ENCODE measurements around the gene TMEM244. TPM values are rescaled to one million over a fixed set of nuclear protein-coding genes. Genes with fewer than 3 reads are reported as not detected.

Gene TMEM244
- total RNA-seq, 1 experiment from 2014 or later: not detected

DNA sequence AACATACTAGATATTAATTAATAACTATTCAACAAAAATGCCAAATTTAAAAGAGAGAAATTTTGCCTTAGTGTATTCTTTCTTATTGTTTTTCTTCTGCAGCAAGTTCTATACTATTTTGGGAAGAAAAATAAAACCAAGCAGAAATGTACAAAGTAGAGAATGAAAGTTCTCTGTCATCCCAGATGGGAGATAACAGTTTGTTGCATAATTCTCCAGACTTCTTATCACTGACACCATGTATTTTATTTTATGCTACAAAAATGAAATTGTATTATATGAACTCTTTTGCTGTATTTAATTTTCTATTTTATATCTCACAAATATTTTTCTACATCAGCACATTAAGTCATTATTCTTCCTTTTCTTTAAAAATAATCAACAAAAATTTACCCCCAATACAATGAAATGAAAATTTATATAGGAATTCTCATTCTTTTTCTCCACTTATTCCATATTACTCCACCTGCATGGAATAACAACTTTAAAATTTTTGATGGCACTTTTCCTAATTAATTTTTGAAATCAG lies 18.2 kb downstream of the TMEM244 start:
- no peak overlapping the region for H3K27ac Mint-ChIP-seq
- CTCF ChIA-PET: no interaction called here
- no peaks in the 10 kb centered on the region for H3K36me3 Mint-ChIP-seq
- peaks cover 13% of the 10 kb centered on the region for H3K4me1 Mint-ChIP-seq
- TF ChIP-seq FOXK1 (CRISPR knock-in tag; IDR thresholded peaks at IDR 0.05) (no peak), NR3C1 (CRISPR knock-in tag; conservative IDR thresholded peaks at IDR 0.05; ENCODE audit: low read depth) (no peak), JAZF1 (CRISPR knock-in tag; IDR thresholded peaks at IDR 0.05) (no peak), JUN (CRISPR knock-in tag; IDR thresholded peaks at IDR 0.05) (no peak), MYBL2 (CRISPR knock-in tag; IDR thresholded peaks at IDR 0.05) (no peak), PRRX2 (CRISPR knock-in tag; IDR thresholded peaks at IDR 0.05) (no peak), ATF1 (CRISPR knock-in tag; IDR thresholded peaks at IDR 0.05) (no peak), ZNF121 (CRISPR knock-in tag; IDR thresholded peaks at IDR 0.05) (no peak), TCF7 (CRISPR knock-in tag; IDR thresholded peaks at IDR 0.05; ENCODE audit: low read depth) (no peak), ZMAT4 (CRISPR knock-in tag; IDR thresholded peaks at IDR 0.05) (no peak), NFATC4 (CRISPR knock-in tag; IDR thresholded peaks at IDR 0.05) (no peak), ZNF396 (CRISPR knock-in tag; IDR thresholded peaks at IDR 0.05; ENCODE audit: borderline replicate concordance) (no peak), NR1H2 (CRISPR knock-in tag; IDR thresholded peaks at IDR 0.05) (no peak), NFE2L1 (CRISPR knock-in tag; IDR thresholded peaks at IDR 0.05) (no peak), CREM (CRISPR knock-in tag; IDR thresholded peaks at IDR 0.05) (no peak), ZNF138 (CRISPR knock-in tag; conservative IDR thresholded peaks at IDR 0.05) (no peak), SMAD4 (CRISPR knock-in tag; IDR thresholded peaks at IDR 0.05) (no peak), IRF2 (CRISPR knock-in tag; IDR thresholded peaks at IDR 0.05; ENCODE audit: borderline replicate concordance, low read depth) (no peak)
- TF ChIP-seq, protein P1, sequence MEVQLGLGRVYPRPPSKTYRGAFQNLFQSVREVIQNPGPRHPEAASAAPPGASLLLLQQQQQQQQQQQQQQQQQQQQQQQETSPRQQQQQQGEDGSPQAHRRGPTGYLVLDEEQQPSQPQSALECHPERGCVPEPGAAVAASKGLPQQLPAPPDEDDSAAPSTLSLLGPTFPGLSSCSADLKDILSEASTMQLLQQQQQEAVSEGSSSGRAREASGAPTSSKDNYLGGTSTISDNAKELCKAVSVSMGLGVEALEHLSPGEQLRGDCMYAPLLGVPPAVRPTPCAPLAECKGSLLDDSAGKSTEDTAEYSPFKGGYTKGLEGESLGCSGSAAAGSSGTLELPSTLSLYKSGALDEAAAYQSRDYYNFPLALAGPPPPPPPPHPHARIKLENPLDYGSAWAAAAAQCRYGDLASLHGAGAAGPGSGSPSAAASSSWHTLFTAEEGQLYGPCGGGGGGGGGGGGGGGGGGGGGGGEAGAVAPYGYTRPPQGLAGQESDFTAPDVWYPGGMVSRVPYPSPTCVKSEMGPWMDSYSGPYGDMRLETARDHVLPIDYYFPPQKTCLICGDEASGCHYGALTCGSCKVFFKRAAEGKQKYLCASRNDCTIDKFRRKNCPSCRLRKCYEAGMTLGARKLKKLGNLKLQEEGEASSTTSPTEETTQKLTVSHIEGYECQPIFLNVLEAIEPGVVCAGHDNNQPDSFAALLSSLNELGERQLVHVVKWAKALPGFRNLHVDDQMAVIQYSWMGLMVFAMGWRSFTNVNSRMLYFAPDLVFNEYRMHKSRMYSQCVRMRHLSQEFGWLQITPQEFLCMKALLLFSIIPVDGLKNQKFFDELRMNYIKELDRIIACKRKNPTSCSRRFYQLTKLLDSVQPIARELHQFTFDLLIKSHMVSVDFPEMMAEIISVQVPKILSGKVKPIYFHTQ (CRISPR knock-in tag; IDR thresholded peaks at IDR 0.05): no peak
- TF ChIP-seq, protein P2, sequence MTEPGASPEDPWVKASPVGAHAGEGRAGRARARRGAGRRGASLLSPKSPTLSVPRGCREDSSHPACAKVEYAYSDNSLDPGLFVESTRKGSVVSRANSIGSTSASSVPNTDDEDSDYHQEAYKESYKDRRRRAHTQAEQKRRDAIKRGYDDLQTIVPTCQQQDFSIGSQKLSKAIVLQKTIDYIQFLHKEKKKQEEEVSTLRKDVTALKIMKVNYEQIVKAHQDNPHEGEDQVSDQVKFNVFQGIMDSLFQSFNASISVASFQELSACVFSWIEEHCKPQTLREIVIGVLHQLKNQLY (CRISPR knock-in tag; IDR thresholded peaks at IDR 0.05): no peak
- H3K27me3 Mint-ChIP-seq (ENCODE audit: low read depth): no peaks in the 10 kb centered on the region
- ATAC-seq (no peak), DNase-seq (ENCODE audit: low spot score) (no peak)
- H3K9me3 Mint-ChIP-seq: peaks cover 3% of the 10 kb centered on the region
- H3K4me3 Mint-ChIP-seq: no peak overlapping the region
- POLR2A ChIA-PET: no interaction called here

GRCh38 chr6:129842137-129842536 lies 19.0 kb downstream of the TMEM244 start:
- POLR2A ChIA-PET: no interaction called here
- Mint-ChIP-seq H3K36me3 (no peaks in the 10 kb centered on the region), H3K9me3 (peaks cover 4% of the 10 kb centered on the region), H3K27me3 (ENCODE audit: low read depth) (no peaks in the 10 kb centered on the region), H3K4me3 (no peak overlapping the region), H3K27ac (peak overlapping the region; percentile 11), H3K4me1 (peaks cover 12% of the 10 kb centered on the region)
- ATAC-seq (no peak), DNase-seq (ENCODE audit: low spot score) (no peak)
- CTCF ChIA-PET: no interaction called here
- TF ChIP-seq, protein P3, sequence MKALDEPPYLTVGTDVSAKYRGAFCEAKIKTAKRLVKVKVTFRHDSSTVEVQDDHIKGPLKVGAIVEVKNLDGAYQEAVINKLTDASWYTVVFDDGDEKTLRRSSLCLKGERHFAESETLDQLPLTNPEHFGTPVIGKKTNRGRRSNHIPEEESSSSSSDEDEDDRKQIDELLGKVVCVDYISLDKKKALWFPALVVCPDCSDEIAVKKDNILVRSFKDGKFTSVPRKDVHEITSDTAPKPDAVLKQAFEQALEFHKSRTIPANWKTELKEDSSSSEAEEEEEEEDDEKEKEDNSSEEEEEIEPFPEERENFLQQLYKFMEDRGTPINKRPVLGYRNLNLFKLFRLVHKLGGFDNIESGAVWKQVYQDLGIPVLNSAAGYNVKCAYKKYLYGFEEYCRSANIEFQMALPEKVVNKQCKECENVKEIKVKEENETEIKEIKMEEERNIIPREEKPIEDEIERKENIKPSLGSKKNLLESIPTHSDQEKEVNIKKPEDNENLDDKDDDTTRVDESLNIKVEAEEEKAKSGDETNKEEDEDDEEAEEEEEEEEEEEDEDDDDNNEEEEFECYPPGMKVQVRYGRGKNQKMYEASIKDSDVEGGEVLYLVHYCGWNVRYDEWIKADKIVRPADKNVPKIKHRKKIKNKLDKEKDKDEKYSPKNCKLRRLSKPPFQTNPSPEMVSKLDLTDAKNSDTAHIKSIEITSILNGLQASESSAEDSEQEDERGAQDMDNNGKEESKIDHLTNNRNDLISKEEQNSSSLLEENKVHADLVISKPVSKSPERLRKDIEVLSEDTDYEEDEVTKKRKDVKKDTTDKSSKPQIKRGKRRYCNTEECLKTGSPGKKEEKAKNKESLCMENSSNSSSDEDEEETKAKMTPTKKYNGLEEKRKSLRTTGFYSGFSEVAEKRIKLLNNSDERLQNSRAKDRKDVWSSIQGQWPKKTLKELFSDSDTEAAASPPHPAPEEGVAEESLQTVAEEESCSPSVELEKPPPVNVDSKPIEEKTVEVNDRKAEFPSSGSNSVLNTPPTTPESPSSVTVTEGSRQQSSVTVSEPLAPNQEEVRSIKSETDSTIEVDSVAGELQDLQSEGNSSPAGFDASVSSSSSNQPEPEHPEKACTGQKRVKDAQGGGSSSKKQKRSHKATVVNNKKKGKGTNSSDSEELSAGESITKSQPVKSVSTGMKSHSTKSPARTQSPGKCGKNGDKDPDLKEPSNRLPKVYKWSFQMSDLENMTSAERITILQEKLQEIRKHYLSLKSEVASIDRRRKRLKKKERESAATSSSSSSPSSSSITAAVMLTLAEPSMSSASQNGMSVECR (CRISPR knock-in tag; IDR thresholded peaks at IDR 0.05; ENCODE audit: borderline replicate concordance): no peak
- TF ChIP-seq STAT6 (CRISPR knock-in tag; conservative IDR thresholded peaks at IDR 0.05; ENCODE audit: low read depth): no peak
- TF ChIP-seq, protein P4, sequence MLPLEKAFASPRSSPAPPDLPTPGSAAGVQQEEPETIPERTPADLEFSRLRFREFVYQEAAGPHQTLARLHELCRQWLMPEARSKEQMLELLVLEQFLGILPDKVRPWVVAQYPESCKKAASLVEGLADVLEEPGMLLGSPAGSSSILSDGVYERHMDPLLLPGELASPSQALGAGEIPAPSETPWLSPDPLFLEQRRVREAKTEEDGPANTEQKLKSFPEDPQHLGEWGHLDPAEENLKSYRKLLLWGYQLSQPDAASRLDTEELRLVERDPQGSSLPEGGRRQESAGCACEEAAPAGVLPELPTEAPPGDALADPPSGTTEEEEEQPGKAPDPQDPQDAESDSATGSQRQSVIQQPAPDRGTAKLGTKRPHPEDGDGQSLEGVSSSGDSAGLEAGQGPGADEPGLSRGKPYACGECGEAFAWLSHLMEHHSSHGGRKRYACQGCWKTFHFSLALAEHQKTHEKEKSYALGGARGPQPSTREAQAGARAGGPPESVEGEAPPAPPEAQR (CRISPR knock-in tag; IDR thresholded peaks at IDR 0.05): no peak
- no peak for TF ChIP-seq HMGA2 (CRISPR knock-in tag; IDR thresholded peaks at IDR 0.05)
